ENCODE measurements around the gene ATIC.

The ATIC gene

GRCh38 chr2:215360596-215360995 lies 48.7 kb downstream of the ATIC start:
- no peak for TF ChIP-seq ZNF274 (IDR thresholded peaks at IDR 0.05; ENCODE audit: low read depth, low read length)

DNA sequence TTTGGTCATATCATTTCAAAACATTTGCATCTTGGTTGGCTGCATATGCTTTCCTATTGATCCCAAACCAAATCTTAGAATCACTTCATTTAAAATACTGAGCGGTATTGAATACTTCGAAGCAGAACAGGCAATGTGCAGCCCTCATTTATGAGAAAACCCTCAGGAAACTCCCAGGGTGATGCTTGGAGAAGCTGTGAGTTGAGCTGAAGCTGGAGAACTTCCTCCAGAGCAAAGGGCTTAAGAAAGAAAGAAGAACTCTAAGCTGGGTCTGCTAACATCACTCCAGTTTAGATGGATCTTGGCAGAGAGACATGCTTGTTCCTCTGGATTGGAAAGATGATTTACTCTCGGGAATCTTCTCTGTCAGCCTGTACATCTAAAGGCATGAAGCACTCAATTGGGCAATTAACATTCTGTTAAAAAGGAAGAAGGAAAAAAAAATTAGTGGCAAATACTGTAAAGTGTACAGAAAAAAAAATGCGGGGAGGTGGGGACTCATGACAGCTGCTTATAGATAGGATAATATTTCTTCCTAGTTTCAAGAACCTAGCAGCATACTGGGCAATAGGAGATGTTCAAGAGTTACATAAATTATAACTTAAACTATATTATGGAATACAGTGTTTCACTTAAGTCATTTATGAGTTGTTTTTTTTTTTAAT lies 49.5 kb downstream of the ATIC start:
- TF ChIP-seq ZNF274 (IDR thresholded peaks at IDR 0.05; ENCODE audit: low read depth, low read length), result no peak
- H3K4me3 ChIP-seq (ENCODE audit: low read length), result no peak overlapping the region

More at GRCh38 chr2:215360596-215360995, 48.7 kb downstream of the ATIC start:
- H3K4me3 ChIP-seq (ENCODE audit: low read length), result no peak overlapping the region

- TF ChIP-seq ZNF274 (IDR thresholded peaks at IDR 0.05; ENCODE audit: low read depth, low read length), result no peak
- H3K4me3 ChIP-seq (ENCODE audit: low read length), result no peak overlapping the region
These were observed 50.2 kb downstream of the ATIC start for GRCh38 chr2:215361876-215362561.

GRCh38 chr2:215362562-215362904 lies 50.7 kb downstream of the ATIC start:
- H3K4me3 ChIP-seq (ENCODE audit: low read length), result no peak overlapping the region
- TF ChIP-seq ZNF274 (IDR thresholded peaks at IDR 0.05; ENCODE audit: low read depth, low read length), result no peak

- no peak for TF ChIP-seq ZNF274 (IDR thresholded peaks at IDR 0.05; ENCODE audit: low read depth, low read length)
- no peak overlapping the region for H3K4me3 ChIP-seq (ENCODE audit: low read length)
These were observed 51.2 kb downstream of the ATIC start for GRCh38 chr2:215363039-215363438.

DNA sequence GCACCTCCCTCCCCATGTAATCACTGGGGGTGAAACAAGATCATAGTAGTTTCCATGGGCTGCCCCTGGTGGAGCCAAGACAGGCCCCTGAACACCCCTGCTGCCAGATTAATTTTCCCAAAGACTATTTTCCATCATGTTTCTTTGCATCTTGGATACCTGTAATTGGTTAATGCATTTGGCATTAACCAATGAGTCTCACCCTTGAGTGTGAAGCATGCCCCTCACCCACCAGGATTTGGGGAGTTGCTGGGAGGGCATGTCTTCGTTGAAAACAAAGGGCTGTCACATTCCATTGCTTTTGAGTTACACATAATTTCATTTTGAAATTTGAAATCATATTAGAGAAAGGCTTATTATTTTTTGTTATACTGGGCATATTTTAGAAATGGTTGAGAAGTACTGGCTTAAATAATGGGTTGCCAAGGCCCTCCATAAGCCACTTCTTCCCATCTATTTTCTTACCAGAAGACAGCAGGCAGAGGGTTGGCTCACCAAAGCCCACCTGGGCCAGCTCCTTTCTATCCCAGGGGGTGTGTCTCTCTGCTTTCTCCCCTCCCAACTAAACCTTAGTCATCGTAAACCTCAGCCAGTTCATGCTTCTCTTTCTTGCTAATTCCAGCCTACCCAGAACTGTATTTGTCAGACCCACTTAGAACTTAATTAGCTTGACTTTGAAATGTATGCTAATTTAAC lies 51.8 kb downstream of the ATIC start:
- no peak for TF ChIP-seq ZNF274 (IDR thresholded peaks at IDR 0.05; ENCODE audit: low read depth, low read length)
- no peak overlapping the region for H3K4me3 ChIP-seq (ENCODE audit: low read length)

- TF ChIP-seq ZNF274 (IDR thresholded peaks at IDR 0.05; ENCODE audit: low read depth, low read length), result no peak
- H3K4me3 ChIP-seq (ENCODE audit: low read length), result no peak overlapping the region
These were observed 52.6 kb downstream of the ATIC start for GRCh38 chr2:215364157-215365155.

DNA sequence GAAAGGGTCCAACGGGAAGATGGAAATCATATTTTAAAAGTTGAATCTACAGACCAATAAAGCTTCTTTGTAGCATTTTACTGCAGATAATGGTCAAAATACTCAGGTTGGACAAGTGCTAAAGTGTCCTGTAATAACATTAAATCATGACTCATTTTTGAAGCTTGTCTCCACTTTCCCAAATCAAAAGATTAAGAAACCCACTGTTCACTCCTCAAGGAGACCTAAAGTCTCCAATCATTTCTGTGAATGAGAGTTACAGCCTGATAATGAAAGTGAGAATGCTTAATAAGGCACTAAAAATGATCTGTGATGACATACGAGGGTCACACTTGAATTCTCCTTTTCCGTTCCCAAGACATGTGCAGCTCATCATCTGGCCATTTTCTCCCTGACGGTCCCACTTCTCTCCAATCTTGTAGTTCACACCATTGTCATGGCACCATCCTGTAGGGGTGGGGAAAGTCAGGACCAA lies 53.4 kb downstream of the ATIC start:
- TF ChIP-seq ZNF274 (IDR thresholded peaks at IDR 0.05; ENCODE audit: low read depth, low read length), result no peak
- H3K4me3 ChIP-seq (ENCODE audit: low read length), result no peak overlapping the region

GRCh38 chr2:215366440-215367032 lies 54.7 kb downstream of the ATIC start:
- no peak for TF ChIP-seq ZNF274 (IDR thresholded peaks at IDR 0.05; ENCODE audit: low read depth, low read length)
- H3K4me3 ChIP-seq (ENCODE audit: low read length), result no peak overlapping the region

- TF ChIP-seq ZNF274 (IDR thresholded peaks at IDR 0.05; ENCODE audit: low read depth, low read length), result no peak
- H3K4me3 ChIP-seq (ENCODE audit: low read length), result no peak overlapping the region
These were observed 56.0 kb downstream of the ATIC start for GRCh38 chr2:215367662-215368492.

DNA sequence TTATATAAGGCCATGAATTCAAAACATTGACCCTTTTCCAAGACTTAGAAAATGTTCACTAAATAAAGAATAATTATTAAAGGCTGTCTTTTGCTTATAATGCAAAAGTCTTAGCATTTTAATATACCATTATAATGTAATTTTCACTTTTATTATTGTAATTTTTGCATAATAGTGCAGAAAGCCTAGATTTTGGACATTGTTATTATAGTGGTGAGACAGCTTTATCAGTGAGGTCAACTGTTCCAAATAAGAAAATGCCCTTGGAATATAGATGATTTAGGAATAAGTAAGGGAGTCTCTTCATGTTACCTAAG lies 56.6 kb downstream of the ATIC start:
- TF ChIP-seq ZNF274 (IDR thresholded peaks at IDR 0.05; ENCODE audit: low read depth, low read length), result no peak

GRCh38 chr2:215369181-215369760 lies 57.4 kb downstream of the ATIC start:
- no peak overlapping the region for H3K4me3 ChIP-seq (ENCODE audit: low read length)
- TF ChIP-seq ZNF274 (IDR thresholded peaks at IDR 0.05; ENCODE audit: low read depth, low read length), result no peak

More for the DNA sequence above, 56.6 kb downstream of the ATIC start:
- no peak overlapping the region for H3K4me3 ChIP-seq (ENCODE audit: low read length)
